ENCODE measurements around the gene CYB561D1. TPM values are rescaled to one million over a fixed set of nuclear protein-coding genes. Genes with fewer than 3 reads are reported as not detected.
A peak's percentile ranks its signal among the peaks of the same experiment; 100 is the strongest.
"Not testable (repeated sequence)": the region's sequence is repeated elsewhere in the genome, so short reads cannot be mapped to it uniquely, and the experiment has no call there.

Gene CYB561D1
- polyA plus RNA-seq (ENCODE audit: insufficient read depth in 1 of 5, insufficient read length in 5 of 5, low replicate concordance in 1 of 5), result 1 to 10 TPM; 4.8 to 9.5 (median 8.5) TPM
- long read RNA-seq, donor 1, result 0 reads
- long read RNA-seq, donor 2, result 0 reads
- long read RNA-seq, donor 3, partial matches to known transcripts, result 0 of 1 reads
- long read RNA-seq, donor 3, other reads (novel, unspliced or antisense), result 0 of 1 reads
- long read RNA-seq, donor 4, result 0 reads
- long read RNA-seq, donor 5, full-length matches to known transcripts, result 3 of 3 reads
- long read RNA-seq, donor 5, partial matches to known transcripts, result 0 of 3 reads
- long read RNA-seq, donor 5, other reads (novel, unspliced or antisense), result 0 of 3 reads
- long read RNA-seq, donor 6, result 0 reads
- long read RNA-seq, donor 7, partial matches to known transcripts, result 0 of 1 reads
- long read RNA-seq, donor 7, other reads (novel, unspliced or antisense), result 0 of 1 reads
- long read RNA-seq, donor 8, partial matches to known transcripts, result 0 of 1 reads
- long read RNA-seq, donor 8, other reads (novel, unspliced or antisense), result 0 of 1 reads

- DNase-seq, result peak; percentile 85 to 86
These were observed at the start of gene CYB561D1 for GRCh38 chr1:109493805-109494539. Gene CYB561D1 (plus strand): TSS chr1:109494094. CDS start chr1:109494140, 46 bp downstream.

- no peak for DNase-seq
These were observed 49.5 kb upstream of the CYB561D1 start for GRCh38 chr1:109444346-109444745.

DNA sequence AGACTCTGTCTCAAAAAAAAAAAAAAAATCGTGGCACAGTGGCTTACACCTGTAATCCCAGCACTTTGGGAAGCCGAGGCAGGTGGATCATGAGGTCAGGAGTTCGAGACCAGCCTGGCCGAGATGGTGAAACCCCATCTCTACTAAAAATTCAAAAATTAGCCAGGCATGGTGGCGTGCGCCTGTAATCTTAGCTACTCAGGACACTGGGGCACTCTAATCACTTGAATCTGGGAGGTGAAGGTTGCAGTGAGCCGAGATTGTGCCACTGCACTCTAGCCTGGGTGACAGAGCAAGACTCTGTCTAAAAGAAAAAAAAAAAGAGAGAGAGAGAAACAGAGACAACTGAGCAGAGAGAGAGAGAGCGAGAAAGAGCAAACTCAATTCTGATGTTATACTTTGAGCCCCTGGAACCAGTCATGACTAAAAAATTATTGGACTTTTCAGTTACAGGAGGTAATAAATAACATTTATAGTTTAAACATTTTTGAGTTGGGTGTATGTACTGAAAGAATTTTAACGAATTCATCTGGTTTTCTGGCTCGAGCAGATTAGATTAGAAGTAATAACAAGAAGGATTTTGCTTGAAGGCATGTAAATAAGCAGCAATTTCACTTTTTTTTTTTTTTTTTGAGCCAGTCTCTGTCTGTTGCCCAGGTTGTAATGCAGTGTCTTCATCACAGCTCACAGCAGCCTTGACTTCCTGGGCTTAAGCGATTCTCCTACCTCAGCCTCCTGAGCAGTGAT, 47.8 kb upstream of the CYB561D1 start:
- DNase-seq, result not testable (repeated sequence)

DNA sequence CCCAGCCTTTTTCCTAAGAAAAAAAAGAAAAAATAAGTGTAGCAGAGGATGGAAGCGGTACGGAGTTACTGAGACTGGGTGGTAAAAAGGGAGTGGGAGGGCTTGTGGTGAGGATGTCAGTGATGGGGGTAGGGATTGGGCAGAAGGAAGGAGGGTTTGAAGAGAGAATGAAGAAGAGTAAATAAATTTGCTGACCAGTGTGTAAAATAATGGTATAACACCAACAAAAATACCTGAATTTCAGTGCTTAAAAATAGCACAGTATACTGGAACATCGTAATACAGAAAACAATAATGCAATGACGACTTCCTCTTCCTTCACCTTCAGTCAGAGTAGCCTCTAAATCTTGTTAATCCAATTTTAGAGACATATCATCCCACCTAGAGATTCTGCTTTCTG, 46.4 kb upstream of the CYB561D1 start:
- DNase-seq, result no peak

- DNase-seq, result no peak
These were observed 39.3 kb upstream of the CYB561D1 start for GRCh38 chr1:109454497-109455133.

DNA sequence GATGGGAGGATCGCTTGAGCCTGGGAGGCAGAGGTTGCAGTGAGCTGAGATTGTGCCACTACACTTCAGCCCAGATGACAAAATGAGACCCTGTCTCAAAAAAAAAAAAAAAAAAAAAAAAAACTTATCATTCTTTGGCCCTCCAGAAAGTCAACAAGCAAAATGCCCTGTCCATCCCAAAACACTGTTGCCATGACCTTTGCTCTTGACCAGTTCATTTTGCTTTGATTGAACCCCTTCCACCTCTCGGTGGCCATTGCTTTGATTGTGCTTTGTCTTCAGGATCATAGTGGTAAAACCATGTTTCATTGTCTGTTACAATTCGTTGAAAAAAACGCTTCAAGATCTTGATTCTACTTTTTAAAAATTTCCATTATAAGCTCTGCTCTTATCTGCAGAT, 36.1 kb upstream of the CYB561D1 start:
- DNase-seq, result no peak

DNA sequence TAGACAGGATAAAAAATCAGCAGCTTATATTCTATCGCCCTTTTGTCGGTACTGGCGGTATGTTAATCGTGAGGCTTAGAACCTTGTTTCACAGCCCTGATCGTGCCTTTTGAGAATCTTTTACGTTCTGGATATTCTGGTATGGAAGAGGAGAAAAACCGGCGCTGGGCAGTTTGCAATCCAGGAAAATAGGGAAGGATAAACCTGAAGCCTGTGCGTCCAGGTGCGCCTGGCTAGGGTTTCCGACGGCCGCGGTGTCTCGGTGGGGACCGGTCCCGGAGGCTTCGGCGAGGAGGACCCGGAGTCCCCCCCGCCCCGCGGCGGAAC, 27.8 kb upstream of the CYB561D1 start:
- no peak for DNase-seq

- DNase-seq, result no peak
These were observed 27.2 kb upstream of the CYB561D1 start, which contains the start of gene SYPL2 for GRCh38 chr1:109466452-109467300. Gene SYPL2 (plus strand): TSS chr1:109466546. CDS start chr1:109466844, 298 bp downstream.

- no peak for DNase-seq
These were observed 26.6 kb upstream of the CYB561D1 start for GRCh38 chr1:109467301-109467777.

GRCh38 chr1:109468061-109468460, 25.8 kb upstream of the CYB561D1 start:
- DNase-seq, result no peak

GRCh38 chr1:109468903-109469302, 25.0 kb upstream of the CYB561D1 start:
- DNase-seq, result no peak

- no peak for DNase-seq
These were observed 23.6 kb upstream of the CYB561D1 start for GRCh38 chr1:109470245-109470644.

GRCh38 chr1:109472779-109473178, 21.1 kb upstream of the CYB561D1 start:
- no peak for DNase-seq

- DNase-seq, result not testable (repeated sequence)
These were observed 20.4 kb upstream of the CYB561D1 start for GRCh38 chr1:109473284-109474057.

GRCh38 chr1:109474697-109475096, 19.2 kb upstream of the CYB561D1 start:
- no peak for DNase-seq

DNA sequence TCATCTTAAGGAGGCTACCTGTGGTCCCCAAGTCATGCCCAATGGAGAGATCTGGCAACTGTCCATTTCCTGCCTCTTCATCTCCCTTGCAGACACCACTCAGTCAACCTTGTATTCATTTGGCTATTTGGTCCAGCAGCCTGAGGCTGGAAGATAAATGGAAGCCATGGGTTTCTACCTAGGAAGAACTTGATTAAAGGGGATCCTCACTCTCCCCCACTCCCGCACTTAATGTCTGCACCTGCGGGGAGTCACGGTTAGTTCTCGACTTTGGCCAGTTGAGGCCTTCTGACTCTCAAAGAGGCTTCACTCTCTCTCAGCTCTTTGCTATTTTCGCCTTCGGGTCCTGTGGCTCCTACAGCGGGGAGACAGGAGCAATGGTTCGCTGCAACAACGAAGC, 18.6 kb upstream of the CYB561D1 start:
- DNase-seq, result no peak

GRCh38 chr1:109476825-109477224, 17.1 kb upstream of the CYB561D1 start:
- no peak for DNase-seq

GRCh38 chr1:109477821-109478220, 16.1 kb upstream of the CYB561D1 start:
- no peak for DNase-seq

GRCh38 chr1:109478806-109479205, 15.1 kb upstream of the CYB561D1 start:
- no peak for DNase-seq

DNA sequence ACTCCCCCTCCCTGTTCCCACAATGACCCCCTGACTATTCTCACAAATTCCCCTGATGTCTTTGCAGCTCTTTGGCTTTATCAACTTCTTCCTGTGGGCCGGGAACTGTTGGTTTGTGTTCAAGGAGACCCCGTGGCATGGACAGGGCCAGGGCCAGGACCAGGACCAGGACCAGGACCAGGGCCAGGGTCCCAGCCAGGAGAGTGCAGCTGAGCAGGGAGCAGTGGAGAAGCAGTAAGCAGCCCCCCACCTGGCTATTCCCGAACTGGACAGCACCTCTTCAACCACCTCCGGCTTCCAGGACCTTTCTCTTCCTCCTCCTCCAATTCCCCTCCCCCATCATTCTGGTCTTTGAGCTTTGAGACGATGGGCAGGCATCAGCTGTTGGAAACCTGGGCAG, 14.6 kb upstream of the CYB561D1 start:
- no peak for DNase-seq
